ENCODE results near the gene P2RY14.
A peak's percentile ranks its signal among the peaks of the same experiment; 100 is the strongest.

The P2RY14 gene

DNA sequence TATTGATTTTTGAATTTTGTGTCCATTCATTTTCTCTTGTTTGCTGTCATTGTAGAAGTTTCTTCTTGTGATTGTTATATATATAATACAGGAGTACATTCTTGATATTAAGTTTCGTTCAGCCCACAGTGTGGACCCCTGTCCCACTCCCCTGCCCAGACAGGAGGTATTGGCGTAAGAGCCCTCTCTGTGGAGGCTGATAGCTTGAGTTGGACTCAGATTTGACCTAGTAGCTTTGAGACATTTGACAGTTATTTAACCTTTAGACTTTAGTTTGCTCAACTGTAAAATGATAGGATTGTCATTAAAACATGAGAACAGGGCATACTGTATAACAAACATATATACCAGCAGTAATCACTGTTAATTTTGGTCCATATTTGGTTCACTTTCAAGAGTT lies 102.4 kb downstream of the P2RY14 start:
- in situ Hi-C loops (cut with MboI; ENCODE audit: low sequenced_read_pairs, unreplicated experiment): no loop called here
- TF ChIP-seq, protein P1, sequence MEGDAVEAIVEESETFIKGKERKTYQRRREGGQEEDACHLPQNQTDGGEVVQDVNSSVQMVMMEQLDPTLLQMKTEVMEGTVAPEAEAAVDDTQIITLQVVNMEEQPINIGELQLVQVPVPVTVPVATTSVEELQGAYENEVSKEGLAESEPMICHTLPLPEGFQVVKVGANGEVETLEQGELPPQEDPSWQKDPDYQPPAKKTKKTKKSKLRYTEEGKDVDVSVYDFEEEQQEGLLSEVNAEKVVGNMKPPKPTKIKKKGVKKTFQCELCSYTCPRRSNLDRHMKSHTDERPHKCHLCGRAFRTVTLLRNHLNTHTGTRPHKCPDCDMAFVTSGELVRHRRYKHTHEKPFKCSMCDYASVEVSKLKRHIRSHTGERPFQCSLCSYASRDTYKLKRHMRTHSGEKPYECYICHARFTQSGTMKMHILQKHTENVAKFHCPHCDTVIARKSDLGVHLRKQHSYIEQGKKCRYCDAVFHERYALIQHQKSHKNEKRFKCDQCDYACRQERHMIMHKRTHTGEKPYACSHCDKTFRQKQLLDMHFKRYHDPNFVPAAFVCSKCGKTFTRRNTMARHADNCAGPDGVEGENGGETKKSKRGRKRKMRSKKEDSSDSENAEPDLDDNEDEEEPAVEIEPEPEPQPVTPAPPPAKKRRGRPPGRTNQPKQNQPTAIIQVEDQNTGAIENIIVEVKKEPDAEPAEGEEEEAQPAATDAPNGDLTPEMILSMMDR (IDR thresholded peaks at IDR 0.05; ENCODE audit: borderline replicate concordance, control extremely low read depth, extremely low read depth, insufficient read depth, missing control alignments): no peak
- DNase-seq (ENCODE audit: low spot score): no peak

DNA sequence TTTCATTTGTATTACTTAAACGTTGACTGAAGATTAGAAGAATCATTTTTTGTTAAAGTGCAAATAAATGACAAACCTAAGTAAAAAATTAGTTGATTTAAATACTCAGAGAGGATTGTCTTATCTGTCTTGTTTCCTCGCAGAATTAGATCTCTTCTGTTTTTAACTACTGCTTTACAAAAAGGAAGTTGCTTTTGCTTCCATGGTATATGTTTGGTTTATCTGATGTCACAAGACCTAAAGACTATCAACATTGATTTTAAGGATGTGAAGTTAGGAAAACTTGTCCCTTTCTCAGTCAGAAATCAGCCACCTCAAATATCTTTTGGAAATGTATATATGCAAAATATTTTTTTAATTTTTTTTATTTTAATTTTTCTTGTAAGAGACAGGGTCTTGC lies 104.0 kb downstream of the P2RY14 start:
- in situ Hi-C loops (cut with MboI; ENCODE audit: low sequenced_read_pairs, unreplicated experiment): no loop called here
- TF ChIP-seq, protein P1 (IDR thresholded peaks at IDR 0.05; ENCODE audit: borderline replicate concordance, control extremely low read depth, extremely low read depth, insufficient read depth, missing control alignments): no peak
- DNase-seq (ENCODE audit: low spot score): no peak

DNA sequence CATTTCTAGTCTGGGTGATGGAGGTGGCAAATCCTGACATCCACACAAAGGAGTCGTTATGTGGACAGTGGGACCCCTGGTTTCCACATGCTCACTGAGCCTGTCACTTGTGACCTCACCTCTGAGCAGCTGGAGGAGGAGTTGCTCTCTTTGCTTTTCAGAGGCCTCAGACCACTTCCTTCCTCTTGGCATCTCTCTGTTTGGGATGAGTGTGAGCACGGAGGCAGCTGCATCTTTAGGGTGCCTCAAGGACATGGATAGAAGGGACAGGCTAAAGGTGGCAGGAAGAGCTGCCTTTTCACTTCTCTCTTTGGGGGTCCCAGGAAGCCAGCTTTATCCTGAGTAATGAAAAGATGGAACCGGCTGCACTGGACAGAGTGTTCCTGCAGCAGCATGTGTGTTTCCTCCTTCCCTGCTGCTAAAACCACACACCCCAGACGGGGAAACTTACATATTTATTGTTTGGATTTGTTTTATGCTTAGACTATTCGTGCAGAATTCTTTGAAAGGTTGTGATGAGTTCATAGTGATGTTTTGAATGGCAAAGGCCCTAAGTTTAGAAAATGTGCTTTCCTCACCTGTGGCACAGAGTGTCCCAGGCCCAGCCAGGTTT lies 107.1 kb downstream of the P2RY14 start:
- in situ Hi-C loops (cut with MboI; ENCODE audit: low sequenced_read_pairs, unreplicated experiment): no loop called here
- TF ChIP-seq, protein P1 (IDR thresholded peaks at IDR 0.05; ENCODE audit: borderline replicate concordance, control extremely low read depth, extremely low read depth, insufficient read depth, missing control alignments): no peak
- peak; percentile 15 for DNase-seq (ENCODE audit: low spot score)

DNA sequence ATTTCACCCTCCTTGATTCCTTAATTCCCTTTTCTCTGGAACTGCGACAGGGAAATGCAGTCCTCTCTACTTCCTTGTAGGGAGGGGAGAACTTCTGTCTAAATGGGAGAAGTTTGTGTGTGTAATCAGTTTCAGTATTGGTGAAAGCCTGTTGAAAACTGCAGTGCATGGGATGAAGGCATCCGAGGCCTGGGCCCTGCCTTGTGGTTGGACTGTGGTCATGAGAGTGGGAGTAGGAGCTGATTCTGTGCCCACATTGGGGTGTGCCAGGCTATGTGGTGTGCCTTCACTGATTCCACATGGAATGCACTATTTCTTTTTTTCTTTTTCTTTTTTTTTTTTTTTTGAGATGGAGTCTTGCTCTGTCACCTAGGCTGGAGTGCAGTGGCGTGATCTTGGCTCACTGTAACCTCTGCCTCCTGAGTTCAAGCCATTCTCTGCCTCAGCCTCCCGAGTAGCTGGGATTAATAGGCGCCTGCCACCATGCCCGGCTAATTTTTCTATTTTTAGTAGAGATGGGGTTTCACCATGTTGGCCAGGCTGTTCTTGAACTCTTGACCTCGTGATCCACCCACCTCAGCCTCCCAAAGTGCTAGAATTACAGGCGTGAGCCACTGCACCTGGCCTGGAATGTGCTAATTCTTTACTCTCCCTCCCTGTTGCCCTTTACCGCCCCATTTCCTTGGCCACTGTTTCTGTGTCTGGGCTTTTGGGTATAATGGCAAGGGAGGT lies 108.2 kb downstream of the P2RY14 start:
- DNase-seq (ENCODE audit: low spot score): peak; percentile 13
- in situ Hi-C loops (cut with MboI; ENCODE audit: low sequenced_read_pairs, unreplicated experiment): loop anchor here (5.0 to 10.0 kb wide), 3 partner anchors 55 to 665 kb away; no protein-coding TSS in a partner anchor

DNA sequence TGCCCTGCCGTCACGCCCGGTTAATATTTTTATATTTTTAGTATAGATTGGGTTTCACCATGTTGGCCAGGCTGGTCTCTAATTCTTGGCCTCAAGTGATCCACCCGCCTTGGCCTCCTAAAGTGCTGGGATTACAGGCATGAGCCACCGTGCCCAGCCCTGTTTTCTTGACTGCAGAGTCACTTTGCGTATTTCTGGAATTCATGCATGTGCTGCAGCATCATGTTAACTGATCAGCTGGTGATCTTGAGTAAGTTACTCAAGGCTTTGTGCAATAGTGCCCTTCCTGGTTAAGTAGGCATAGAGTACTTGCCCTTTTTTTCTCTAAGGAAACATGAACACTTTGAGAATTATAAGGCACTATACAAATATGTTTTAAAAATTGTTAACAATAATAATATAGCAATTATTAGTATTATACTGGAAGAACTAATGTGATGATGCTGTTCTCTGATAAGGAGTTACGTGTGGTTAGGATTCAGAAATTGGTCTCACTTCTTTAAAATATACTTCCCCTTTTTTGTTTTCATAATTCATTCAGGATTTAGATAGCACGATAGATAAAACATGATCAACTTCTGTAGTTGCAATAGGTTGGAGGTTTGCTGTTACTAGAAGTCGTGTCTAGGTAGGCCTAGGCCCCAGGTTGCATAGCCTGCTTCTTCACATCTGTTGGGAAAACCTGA lies 108.9 kb downstream of the P2RY14 start:
- in situ Hi-C loops (cut with MboI; ENCODE audit: low sequenced_read_pairs, unreplicated experiment): loop anchor here (5.0 to 10.0 kb wide), 3 partner anchors 55 to 665 kb away; no protein-coding TSS in a partner anchor
- peak; percentile 21 for DNase-seq (ENCODE audit: low spot score)

DNA sequence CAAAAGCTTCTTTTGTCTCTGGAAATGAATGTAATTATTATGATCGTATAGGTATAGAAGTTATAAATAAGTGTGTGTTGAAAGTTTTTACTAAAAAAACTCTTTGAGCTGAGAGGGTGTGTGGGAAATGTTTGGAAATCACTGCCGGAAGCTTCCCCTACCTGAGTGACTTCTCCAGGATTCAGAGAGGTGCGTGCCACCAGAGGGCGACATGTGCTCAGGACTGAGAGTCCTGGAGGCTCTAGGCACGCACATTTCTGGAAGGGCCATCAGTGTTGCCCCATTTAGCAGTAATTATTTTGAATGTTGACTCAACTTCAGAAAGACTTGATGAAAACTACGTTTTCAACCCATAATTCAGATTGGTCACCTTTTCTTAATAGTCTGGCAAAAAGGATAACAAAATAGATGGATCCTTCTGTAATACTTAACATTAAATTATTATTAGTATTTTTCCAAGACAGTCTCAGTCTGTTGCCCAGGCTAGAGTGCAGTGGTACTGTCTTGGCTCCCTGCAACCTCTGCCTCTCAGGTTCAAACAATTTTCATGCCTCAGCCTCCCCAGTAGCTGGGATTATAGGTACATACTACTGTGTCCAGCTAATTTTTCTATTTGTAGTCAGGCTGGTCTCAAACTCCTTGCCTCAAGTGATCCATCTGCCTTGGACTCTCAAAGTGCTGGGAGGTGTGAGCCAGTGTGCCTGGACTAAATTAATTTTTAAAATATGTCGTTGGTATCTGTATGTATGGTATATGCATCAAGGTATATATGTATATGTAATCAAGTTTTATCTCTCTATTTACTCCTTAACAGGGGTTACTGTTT lies 109.9 kb downstream of the P2RY14 start:
- in situ Hi-C loops (cut with MboI; ENCODE audit: low sequenced_read_pairs, unreplicated experiment): loop anchor here (5.0 to 10.0 kb wide), 3 partner anchors 56 to 666 kb away; no protein-coding TSS in a partner anchor
- peak; percentile 65 for DNase-seq (ENCODE audit: low spot score)
- TF ChIP-seq, protein P1 (IDR thresholded peaks at IDR 0.05; ENCODE audit: borderline replicate concordance, control extremely low read depth, extremely low read depth, insufficient read depth, missing control alignments): peak; percentile 75

More for the DNA sequence above, 108.9 kb downstream of the P2RY14 start:
- TF ChIP-seq, protein P1 (IDR thresholded peaks at IDR 0.05; ENCODE audit: borderline replicate concordance, control extremely low read depth, extremely low read depth, insufficient read depth, missing control alignments): no peak

All from GM13976 (cell line).